HG02884 (cell line): ENCODE data around the gene SURF1.
"Not testable (repeated sequence)": the region's sequence is repeated elsewhere in the genome, so short reads cannot be mapped to it uniquely, and the experiment has no call there.

Source experiments
- ATAC-seq: cut with Tn5 transposase; IDR thresholded peaks from one replicate; pipeline ENCODE4 v1.9.1; 2021; ENCODE audit warnings: mild to moderate bottlenecking, moderate library complexity; ENCODE audit not compliant: unreplicated experiment

SURF1 gene

DNA sequence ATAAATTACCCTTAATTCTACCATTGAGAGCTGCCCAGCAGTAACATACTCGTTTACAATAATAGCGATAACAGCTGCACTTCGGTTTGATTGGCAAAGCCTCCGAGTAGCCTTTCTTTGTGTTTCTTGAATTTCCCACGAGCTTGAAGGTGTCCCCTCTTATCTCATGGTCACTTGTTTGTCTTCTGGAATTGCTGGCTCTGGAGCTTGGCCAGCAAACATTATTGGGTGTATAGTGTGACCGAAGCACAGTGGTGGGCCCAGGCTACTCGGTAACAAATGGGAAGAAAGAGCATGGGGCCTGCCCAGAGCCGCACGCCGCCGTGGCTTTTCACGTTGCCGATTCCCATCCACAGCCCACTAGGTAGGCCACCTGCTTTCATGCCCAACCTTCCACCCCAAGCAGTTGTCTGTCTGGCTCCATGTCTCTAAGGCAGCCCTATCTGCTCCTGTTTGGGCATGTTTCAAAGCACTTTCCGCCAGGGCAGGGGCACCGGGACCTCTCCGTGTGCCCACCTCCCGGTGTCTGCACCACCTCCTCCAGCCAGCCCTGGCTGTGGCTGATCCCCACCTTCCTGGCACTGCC, 28.5 kb upstream of the SURF1 start:
- ATAC-seq = no peak

DNA sequence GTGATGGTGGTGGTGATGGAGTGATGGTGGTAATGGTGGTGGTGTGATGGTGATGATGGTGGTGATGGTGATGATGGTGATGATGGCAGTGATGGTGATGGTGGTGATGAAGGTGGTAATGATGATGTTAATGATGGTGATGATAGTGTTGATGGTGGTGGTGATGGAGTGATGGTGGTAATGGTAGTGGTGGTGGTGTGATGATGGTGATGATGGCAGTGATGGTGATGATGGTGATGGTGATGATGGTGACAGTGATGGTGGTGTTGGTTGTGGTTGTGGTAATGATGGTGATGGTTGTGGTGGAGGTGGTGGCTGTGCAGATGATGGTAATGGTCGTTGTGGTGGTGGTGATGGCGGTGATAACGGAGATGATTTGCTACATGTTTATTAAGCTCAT, 27.2 kb upstream of the SURF1 start:
- ATAC-seq = no peak

DNA sequence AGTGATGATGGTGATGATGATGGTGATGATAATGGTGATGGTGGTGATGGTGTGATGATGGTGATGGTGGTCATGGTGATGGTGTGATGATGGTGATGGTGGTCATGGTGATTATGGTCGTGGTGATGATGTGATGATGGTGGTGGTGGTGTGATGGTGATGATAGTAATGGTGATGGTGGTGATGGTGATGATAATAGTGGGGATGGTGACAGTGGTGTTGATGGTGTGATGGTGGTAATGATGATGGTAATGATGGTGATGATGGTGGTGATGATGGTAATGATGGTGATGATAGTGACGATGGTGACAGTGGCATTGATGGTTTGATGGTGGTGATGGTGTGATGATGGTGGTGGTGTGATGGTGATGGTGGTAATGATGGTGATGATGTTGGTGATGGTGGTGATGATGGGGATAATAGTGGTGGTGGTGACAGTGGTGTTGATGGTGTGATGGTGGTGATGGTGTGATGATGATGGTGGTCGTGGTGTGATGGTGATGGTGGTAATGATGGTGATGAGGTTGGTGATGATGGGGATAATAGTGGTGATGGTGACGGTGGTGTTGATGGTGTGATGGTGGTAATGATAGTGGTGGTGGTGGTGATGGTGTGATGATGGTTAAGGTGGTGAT, 26.3 kb upstream of the SURF1 start:
- ATAC-seq = no peak

DNA sequence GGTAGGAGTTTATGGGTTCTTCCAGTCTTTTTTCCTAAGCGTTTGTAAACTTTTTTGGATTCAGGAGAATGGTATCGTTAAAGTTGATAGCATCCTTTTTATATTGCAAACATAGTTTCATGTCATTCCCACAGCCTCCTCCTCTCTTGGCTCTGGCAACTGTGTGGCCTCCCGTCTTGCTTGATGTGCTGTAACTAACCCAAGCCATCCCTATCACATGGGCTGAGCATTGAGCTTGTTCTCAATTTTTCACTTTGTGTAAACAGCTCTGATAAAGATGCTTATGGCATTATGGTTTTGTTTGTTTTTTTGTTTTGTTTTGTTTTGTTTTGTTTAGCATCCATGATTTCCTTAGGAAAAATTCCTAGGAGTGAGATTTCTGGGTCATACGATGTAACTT, 24.4 kb upstream of the SURF1 start:
- no peak for ATAC-seq

DNA sequence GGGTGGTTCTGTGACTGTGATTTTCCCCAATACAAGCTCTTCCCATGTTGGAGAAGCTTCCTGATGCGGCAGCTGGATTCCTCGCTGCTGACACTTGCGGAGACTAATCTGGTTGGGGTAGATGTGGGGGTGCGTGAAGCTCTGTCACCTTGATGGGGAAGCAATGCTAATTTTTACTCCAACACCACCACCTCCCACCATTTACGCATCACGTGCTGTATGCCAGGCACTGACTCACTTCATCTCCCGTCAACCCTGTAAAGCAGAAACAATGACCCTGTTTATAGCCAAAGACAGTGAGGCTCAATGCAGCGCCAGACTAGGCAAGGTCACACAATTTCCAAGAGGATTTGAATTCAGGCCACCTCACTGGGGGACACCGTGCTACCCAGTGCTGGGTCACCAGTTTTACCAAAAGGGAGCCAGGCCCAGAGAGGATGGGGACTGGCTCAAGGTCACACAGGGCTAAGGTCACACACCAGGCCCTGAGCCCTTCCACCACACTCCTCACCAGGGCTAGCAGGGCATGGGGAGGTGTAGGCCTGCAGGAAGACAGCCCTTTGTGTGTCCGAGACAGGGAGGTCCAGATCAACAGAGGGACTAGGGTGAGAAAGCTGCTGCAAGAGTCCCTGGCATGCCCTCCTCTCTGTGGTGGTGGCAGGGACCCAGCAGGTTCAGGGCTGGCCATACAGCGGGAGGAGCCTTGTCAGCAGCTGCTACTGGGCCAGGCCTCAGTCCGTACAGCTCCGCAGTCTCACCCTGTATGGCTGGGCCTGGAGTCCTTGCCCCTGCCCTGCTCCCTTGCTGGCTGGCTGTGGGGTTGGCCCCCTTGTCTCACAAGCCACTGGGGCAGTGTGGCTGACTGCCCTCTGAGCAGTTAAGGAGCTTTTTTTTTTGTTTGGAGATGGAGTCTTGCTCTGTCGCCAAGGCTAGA, 23.1 kb upstream of the SURF1 start:
- ATAC-seq = no peak

DNA sequence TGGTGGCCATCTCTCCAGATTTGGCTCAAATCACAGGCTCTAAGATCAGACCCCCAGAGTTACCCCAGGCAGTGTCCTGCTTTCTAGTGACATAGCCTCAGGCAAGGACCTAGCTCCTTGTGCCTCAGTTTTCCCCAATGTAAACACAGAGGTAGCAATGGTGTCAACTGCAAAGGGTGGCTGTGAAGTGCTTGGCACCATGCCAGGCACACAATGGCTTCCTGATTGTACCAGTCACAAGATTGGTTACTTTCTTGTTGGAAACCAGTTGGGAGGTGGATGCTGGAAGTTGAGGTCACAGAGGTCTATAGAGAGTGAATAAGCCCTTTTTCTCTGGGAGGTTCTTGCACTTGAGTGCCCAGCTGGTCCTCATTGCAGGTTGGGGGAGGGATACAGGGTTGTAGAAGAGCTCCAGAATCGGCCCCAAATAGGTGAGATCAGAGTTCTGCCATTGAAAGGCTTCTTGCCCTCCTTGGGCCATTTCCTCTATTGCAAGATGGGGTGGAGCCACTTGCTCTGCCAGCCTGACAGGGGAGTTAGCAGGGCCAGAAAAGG, 22.2 kb upstream of the SURF1 start:
- ATAC-seq = no peak

DNA sequence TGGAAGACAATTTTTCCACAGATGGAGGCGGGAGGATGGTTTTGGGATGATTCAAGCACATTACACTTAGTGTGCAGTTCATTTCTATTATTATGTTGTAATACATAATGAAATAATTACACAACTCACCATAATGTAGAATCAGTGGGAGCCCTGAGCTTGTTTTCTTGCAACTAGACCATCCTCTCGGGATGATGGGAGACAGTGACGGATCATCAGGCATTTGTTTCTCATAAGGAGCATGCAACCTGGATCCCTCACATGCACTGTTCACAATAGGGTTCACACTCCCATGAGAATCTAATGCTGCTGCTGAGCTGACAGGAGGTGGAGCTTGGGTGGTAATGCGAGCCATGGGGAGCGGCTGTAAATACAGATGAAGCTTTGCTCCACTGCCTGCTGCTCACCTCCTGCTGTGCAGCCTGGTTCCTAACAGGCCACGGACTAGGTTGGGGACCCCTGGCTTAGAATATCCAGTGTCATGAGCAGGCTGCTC, 21.5 kb upstream of the SURF1 start:
- no peak for ATAC-seq

DNA sequence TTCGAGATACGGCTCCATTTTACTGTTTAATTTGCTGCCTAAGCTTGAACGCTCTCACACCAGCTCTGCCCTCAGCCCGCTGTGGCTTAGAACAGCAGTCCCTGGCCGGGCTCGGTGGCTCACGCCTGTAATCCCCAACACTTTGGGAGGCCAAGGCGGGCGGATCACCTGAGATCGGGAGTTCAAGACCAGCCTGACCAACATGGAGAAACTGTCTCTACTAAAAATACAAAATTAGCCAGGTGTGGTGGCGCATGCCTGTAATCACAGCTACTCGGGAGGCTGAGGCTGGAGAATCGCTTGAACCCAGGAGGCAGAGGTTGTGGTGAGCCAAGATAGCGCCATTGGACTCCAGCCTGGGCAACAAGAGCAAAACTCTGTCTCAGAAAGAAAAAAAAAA, 21.0 kb upstream of the SURF1 start:
- not testable (repeated sequence) for ATAC-seq

DNA sequence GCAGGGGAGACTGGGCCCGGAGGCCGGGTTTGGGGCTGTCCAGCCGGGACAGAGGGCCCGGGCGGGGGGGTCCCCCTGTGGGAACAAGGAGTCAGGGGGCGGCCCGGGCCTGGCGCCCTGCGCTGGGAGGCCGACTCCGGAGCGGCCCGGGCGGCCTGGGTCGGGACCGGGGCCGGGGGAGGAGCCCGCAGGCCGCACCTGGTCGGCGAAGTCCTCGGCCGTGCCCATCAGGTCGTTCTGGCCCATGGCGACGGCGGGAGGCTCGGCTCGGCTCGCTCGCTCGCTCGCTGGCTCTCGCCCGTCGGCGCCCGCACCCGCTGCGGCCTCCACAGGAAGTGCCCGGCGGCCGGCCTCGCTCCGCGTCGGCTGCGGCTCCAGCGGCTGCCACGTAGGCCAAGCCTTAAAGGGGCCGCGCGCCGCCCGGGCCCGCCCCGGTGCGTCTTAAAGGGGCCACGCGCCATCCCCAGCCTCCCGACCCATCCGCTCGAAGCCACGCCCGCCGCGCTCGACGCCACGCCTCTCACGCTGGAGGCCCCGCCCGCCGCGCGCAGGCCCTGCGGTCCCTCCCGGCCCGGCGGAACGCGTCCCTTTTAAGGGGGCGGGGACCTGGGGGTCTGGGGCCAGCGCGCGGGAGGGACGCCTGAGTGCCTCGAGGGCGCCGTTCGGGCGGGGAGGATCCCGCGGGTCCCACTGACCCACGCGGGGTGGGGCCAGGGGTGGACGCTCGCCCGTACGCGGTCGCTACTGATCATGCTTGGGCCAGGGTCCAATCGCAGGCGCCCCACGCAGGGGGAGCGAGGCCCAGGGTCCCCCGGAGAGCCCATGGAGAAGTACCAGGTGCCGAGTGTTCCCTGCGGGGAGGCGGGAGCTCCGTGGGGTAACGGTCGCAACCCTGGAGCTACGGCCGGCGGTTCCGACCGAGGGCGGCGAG, 19.7 kb upstream of the SURF1 start, which contains the start of the genes STKLD1 and SURF4:
TSS of gene STKLD1 (plus strand) at position 643 of the 931 bp plus-strand sequence. CDS start at position 751, 108 bp downstream.
TSS of gene SURF4 (minus strand) at position 337 of the 931 bp plus-strand sequence. CDS start at position 246, 91 bp downstream.
- ATAC-seq = peak; percentile 80

DNA sequence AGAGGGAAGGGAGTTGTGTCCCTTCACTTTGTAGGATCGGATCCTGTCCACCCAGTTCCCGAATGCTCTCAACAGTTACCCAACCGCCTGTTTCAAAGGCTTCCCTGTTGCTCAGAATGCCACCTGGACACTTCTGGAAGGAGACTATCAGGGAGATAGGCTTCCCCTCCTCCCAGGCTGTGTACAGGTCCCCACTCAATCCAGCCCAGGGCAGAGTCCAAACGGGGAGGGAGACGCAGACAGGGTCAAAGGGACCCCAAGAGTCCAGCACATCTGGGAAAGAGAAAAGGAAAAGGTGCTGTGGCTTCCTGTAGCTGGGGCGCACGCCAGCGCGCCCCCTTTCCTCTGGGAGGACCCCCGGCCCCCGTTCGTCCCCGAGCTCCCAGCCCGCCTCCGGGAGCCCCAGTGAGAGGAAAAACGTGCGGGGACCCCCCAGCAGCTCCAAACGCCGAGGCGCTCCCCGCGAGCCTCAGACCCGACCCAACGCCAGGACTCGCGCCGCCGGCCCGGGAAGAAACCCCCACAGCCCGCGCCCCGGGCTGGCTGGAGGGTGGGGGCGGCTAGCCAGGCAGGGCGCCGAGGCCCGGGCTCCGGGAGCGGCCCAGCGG, 18.9 kb upstream of the SURF1 start:
- ATAC-seq = peak; percentile 9

DNA sequence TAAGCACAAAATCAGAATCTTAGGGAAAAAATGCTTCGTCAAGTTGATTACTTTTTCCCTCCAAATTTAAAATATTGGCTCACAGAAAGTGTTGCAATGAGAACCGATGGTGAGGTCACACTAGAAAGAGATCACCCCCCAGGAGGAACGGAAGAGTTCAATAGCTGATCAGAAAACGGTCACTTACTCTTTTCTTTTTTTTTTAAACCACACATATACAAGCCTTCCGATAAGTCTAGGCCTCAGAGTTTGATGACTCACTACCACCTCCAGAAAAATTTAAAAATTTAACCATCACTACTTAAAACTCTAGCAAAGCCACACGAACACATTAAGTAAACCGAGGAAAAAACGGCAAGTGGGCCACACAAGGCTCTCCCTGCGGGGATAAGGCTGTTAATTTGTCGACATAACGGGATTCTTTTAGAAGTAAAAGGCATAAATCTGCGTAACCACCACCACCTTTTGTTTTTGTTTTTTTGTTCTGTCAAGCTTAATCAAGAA, 18.4 kb upstream of the SURF1 start:
- no peak for ATAC-seq

DNA sequence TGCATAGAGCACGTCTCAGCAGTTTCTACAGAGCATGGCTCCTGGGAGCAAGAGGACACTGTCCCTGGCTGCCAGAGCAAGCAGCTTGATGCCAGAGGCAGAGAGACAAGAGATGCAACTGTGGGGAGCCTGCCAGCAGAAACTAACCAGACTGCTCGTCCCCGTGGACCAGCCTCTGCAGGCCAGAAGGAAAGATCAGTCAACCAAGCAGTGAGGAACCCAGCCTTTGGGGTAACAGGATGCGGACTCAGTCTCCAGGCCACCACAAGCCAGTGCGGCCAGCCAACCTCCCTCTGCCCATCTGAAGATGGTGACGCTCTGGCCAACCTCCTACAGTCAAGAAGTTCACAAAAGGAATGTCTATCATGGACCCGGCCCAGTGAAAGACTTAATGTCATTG, 15.9 kb upstream of the SURF1 start:
- ATAC-seq = no peak

DNA sequence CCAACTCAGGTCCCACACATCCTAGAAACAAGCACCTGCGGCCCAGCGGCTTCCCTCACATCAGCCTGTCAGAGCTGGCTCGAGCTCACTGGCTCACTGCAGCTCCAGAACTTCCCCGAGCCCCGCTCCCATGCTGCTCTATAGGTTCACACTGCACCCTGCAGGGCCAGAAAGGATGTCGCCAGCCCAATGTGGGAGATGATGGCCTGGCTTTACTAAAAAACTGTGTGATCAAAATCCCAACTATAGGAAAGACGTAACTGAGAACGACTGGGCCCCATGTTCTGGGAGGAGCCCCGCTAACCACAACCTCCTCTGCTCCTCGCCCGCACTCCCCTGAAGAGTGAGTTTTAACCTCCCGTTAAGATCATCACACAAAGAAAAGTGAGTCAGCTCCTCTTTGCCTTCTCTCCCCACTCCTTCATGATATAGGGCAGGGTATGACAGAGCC, 15.0 kb upstream of the SURF1 start:
- ATAC-seq = no peak

DNA sequence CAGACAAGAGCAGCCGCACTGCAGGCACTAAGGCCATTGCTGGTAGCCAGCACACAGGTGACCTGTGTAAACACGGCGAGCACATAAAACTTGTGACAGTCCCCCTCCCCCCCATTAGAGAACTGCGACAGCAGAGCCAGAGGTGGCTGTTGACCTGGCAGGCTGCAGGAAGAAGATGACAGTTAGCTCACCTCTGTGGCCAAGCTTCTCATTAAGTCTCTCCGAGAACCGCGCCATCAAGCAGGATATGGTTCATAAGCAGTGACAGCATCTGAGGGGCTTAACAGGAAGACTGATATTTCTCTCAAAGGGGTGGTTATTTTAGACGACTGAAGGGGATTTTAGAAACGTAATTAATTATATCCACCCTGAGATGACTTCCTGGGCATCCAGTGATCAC, 14.4 kb upstream of the SURF1 start:
- no peak for ATAC-seq

DNA sequence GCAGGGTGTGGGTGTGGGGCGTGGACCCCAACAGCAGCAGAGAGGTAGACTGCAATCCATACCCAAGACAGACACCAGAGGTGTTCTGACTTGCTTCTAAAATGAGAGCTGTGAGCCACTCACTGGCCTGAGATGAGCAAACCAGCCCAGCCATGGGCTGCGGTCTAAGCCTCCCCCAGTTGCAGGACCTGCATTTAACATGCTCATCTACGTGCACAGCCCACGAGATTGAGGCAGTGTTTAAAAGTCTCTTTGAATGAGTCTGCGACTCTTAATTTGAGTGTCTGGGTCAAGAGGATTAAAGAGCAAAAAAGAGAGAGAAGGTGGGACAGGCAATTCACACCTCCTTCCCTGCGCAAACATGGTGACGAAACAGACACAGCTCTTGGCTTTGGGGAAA, 13.6 kb upstream of the SURF1 start:
- ATAC-seq = no peak

DNA sequence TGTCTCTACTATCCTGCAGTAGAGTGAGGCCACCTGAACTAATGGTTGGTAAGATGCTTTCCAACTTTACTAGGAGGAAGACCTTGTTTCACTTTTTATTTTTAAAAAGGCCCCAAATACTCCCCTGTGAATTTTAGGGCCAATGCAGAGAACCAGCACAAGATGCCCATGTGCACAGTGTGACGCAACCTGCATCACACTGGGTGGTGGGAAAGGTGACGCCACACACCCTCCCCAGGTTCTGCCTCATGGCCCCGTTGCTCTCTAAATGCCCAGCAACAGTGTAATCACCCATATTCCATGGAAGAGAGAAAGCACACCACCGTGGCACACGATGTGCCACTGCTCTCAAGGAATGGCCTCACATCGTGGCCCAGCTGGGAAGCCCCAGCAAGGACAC, 13.1 kb upstream of the SURF1 start:
- ATAC-seq = no peak

DNA sequence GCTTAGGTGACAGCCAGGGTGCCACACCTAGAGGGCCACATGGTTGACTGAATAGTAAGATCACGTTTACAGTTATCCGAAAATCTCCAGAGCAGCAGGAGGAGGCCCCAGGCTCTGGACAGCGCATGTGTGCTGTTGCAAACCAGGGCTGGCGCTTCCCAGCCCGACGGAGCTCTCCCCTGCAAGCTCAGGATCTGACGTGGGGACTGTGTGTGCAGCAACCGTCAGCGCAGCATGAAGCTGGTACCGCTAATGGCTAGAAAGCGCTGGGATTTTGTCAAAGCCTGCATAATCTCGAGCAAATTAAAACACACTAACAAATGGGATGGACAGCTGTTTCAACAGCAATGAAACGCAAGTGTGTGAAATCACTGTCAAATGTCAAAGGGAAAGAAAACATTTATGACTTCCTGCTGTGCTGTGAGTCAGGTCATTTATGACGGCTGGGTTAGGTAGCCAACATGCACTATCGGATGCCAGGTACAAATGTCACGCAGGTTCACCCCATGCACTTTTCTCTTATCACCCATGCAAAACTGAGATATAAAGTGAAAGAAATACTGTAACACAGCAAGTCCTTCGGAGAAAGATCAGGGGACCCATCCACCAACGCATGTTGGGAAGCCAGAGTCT, 12.1 kb upstream of the SURF1 start:
- ATAC-seq = no peak

DNA sequence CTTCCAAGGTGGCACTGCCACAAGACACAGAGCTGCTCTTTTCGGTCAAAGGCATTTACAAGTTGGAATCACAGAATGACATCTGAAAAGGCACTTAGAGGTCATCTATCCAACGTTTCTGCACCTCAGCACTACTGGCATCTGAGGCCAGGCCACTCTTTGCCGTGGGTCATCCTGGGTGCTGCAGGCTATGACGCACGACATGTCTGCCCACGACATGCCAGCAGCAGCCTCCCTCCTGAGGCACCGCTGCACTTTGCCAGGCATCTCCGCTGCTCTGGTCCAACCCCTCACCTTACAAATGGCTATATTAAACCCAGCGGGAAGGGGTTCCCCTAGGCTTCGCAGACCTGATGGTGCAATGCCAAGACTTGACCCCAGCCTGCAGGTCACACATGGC, 11.5 kb upstream of the SURF1 start:
- ATAC-seq = no peak

DNA sequence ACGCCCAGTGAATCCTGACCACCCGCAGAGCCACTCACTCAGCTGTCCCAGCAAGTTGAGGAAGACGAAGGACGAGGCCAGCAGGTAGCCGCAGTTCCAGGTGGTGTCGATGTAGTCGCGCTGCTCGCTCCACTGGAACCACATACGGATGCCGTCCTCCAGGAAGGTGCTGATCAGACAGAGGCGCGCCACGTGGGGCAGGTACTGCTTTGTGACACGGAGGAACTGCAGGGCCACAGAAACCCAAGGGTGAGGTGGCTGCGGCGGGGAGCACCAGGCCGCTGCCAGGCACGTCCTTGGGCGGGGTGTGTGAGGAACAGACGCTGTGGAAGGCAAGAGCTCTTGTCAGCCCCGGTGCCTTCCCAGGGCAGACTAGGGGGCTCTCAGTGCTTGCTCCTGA, 10.9 kb upstream of the SURF1 start:
- ATAC-seq = no peak
